ENCODE data around the gene GPAT2.
"Not testable (repeated sequence)": the region's sequence is repeated elsewhere in the genome, so short reads cannot be mapped to it uniquely, and the experiment has no call there.

GPAT2 gene

GRCh38 chr2:96054537-96054936 is 19.8 kb upstream of the GPAT2 start:
- not testable (repeated sequence) for H3K23ac ChIP-seq (ENCODE audit: low read length in 2 of 2); H4K8ac ChIP-seq (ENCODE audit: low read length); H3K36me3 ChIP-seq (ENCODE audit: control insufficient read depth in 1 of 2, insufficient read depth in 2 of 2, low read depth in 1 of 2, low read length in 2 of 2); H3K4ac ChIP-seq (ENCODE audit: low read depth in 1 of 2, low read length in 2 of 2); H3K27me3 ChIP-seq (ENCODE audit: control insufficient read depth in 1 of 2, insufficient read depth in 1 of 2, low read length in 2 of 2); DNase-seq; H3K18ac ChIP-seq (ENCODE audit: low read depth in 1 of 2, low read length in 2 of 2); H3K79me1 ChIP-seq (replicated peaks; ENCODE audit: low read length, poor library complexity, severe bottlenecking); H2BK15ac ChIP-seq (ENCODE audit: low read depth, poor library complexity, severe bottlenecking); H3K14ac ChIP-seq (ENCODE audit: low read length in 2 of 2); H2AFZ ChIP-seq (ENCODE audit: low read depth, low read length); H3K4me1 ChIP-seq (ENCODE audit: control insufficient read depth, insufficient read depth, low read depth, low read length); H2BK12ac ChIP-seq (ENCODE audit: low read length in 2 of 2); H3K27ac ChIP-seq (ENCODE audit: low read length, poor library complexity, severe bottlenecking); H2AK5ac ChIP-seq (ENCODE audit: low read length, severe bottlenecking); H2BK5ac ChIP-seq (ENCODE audit: low read depth, low read length, poor library complexity, severe bottlenecking); H3K9me3 ChIP-seq (ENCODE audit: control insufficient read depth, low read length); H3K9ac ChIP-seq (ENCODE audit: low read length); H3K4me2 ChIP-seq (ENCODE audit: low read length, poor library complexity, severe bottlenecking); H4K91ac ChIP-seq (ENCODE audit: low read length); H2BK120ac ChIP-seq (ENCODE audit: low read depth, low read length); H3K4me3 ChIP-seq (ENCODE audit: insufficient read depth in 1 of 2, low read depth in 1 of 2, low read length in 2 of 2)
- WGBS: 89% methylated on average over 3 of the region's 7 CpGs

- not testable (repeated sequence) for DNase-seq; H2BK5ac ChIP-seq (ENCODE audit: low read depth, low read length, poor library complexity, severe bottlenecking); H2BK12ac ChIP-seq (ENCODE audit: low read length in 2 of 2); H3K27me3 ChIP-seq (ENCODE audit: control insufficient read depth in 1 of 2, insufficient read depth in 1 of 2, low read length in 2 of 2); H2BK15ac ChIP-seq (ENCODE audit: low read depth, poor library complexity, severe bottlenecking); H4K8ac ChIP-seq (ENCODE audit: low read length); H2BK120ac ChIP-seq (ENCODE audit: low read depth, low read length); H3K4me2 ChIP-seq (ENCODE audit: low read length, poor library complexity, severe bottlenecking); H3K4me1 ChIP-seq (ENCODE audit: control insufficient read depth, insufficient read depth, low read depth, low read length); H3K36me3 ChIP-seq (ENCODE audit: control insufficient read depth in 1 of 2, insufficient read depth in 2 of 2, low read depth in 1 of 2, low read length in 2 of 2); H2AFZ ChIP-seq (ENCODE audit: low read depth, low read length); H3K18ac ChIP-seq (ENCODE audit: low read depth in 1 of 2, low read length in 2 of 2); H3K23ac ChIP-seq (ENCODE audit: low read length in 2 of 2); H3K27ac ChIP-seq (ENCODE audit: low read length, poor library complexity, severe bottlenecking); H2AK5ac ChIP-seq (ENCODE audit: low read length, severe bottlenecking); H3K9ac ChIP-seq (ENCODE audit: low read length); H3K14ac ChIP-seq (ENCODE audit: low read length in 2 of 2); H3K4me3 ChIP-seq (ENCODE audit: insufficient read depth in 1 of 2, low read depth in 1 of 2, low read length in 2 of 2); H3K9me3 ChIP-seq (ENCODE audit: control insufficient read depth, low read length); H4K91ac ChIP-seq (ENCODE audit: low read length); H3K4ac ChIP-seq (ENCODE audit: low read depth in 1 of 2, low read length in 2 of 2); H3K79me1 ChIP-seq (replicated peaks; ENCODE audit: low read length, poor library complexity, severe bottlenecking)
- 95% methylated on average over 6 of the region's 7 CpGs for WGBS
These were observed 18.7 kb upstream of the GPAT2 start for GRCh38 chr2:96053385-96053784.

DNA sequence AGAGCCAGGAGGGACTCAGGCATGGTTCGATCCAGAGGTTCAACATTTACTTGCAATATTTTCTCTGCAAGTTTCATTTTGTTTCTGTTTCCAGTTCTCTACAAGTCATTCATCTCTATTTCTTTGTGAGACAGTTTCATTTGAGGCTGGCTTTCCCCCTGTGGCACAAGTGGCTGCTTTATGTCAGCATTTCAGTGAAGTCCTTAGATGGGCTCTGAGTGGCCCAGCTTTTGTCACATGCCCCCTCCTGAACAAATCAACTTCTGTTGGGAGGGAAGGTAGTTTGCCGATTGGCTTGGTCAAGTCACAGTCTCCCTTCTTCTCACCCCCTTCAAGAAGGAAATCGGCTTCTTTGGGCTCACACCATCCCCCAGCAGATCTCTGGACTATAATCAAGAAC is 17.9 kb upstream of the GPAT2 start:
- not testable (repeated sequence) for H3K36me3 ChIP-seq (ENCODE audit: control insufficient read depth in 1 of 2, insufficient read depth in 2 of 2, low read depth in 1 of 2, low read length in 2 of 2); H2BK5ac ChIP-seq (ENCODE audit: low read depth, low read length, poor library complexity, severe bottlenecking); H3K23ac ChIP-seq (ENCODE audit: low read length in 2 of 2); H3K27me3 ChIP-seq (ENCODE audit: control insufficient read depth in 1 of 2, insufficient read depth in 1 of 2, low read length in 2 of 2); H3K4me3 ChIP-seq (ENCODE audit: insufficient read depth in 1 of 2, low read depth in 1 of 2, low read length in 2 of 2); H2BK12ac ChIP-seq (ENCODE audit: low read length in 2 of 2); H4K91ac ChIP-seq (ENCODE audit: low read length); H3K4me2 ChIP-seq (ENCODE audit: low read length, poor library complexity, severe bottlenecking); H3K9ac ChIP-seq (ENCODE audit: low read length); DNase-seq; H3K4ac ChIP-seq (ENCODE audit: low read depth in 1 of 2, low read length in 2 of 2); H2BK15ac ChIP-seq (ENCODE audit: low read depth, poor library complexity, severe bottlenecking); H3K79me1 ChIP-seq (replicated peaks; ENCODE audit: low read length, poor library complexity, severe bottlenecking); H3K9me3 ChIP-seq (ENCODE audit: control insufficient read depth, low read length); H2BK120ac ChIP-seq (ENCODE audit: low read depth, low read length); H3K4me1 ChIP-seq (ENCODE audit: control insufficient read depth, insufficient read depth, low read depth, low read length); H2AK5ac ChIP-seq (ENCODE audit: low read length, severe bottlenecking); H2AFZ ChIP-seq (ENCODE audit: low read depth, low read length); H3K14ac ChIP-seq (ENCODE audit: low read length in 2 of 2); H4K8ac ChIP-seq (ENCODE audit: low read length); H3K27ac ChIP-seq (ENCODE audit: low read length, poor library complexity, severe bottlenecking); H3K18ac ChIP-seq (ENCODE audit: low read depth in 1 of 2, low read length in 2 of 2)
- 100% methylated on average over 1 of the region's 3 CpGs for WGBS

DNA sequence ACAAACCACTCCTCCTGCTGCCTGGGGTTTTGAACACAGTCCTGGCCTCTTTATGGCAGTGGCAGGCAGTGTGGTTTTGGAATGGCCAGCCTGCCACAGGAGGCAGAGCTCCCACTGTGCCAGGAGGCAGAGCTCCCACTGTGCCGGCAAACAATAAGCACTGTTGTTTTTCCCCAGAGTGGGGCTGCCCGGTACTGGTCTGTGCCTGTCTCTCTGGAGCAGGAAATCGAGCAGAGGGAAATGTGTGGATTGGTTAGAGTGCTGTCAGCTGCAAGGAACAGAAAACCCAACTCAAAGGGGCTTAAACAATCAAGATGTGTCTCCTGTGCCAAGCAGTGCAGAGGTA is 15.2 kb upstream of the GPAT2 start:
- not testable (repeated sequence) for H3K18ac ChIP-seq (ENCODE audit: low read depth in 1 of 2, low read length in 2 of 2); H2BK120ac ChIP-seq (ENCODE audit: low read depth, low read length); H3K4ac ChIP-seq (ENCODE audit: low read depth in 1 of 2, low read length in 2 of 2); H2BK5ac ChIP-seq (ENCODE audit: low read depth, low read length, poor library complexity, severe bottlenecking); H3K27me3 ChIP-seq (ENCODE audit: control insufficient read depth in 1 of 2, insufficient read depth in 1 of 2, low read length in 2 of 2); H3K79me1 ChIP-seq (replicated peaks; ENCODE audit: low read length, poor library complexity, severe bottlenecking); H2BK12ac ChIP-seq (ENCODE audit: low read length in 2 of 2); H3K23ac ChIP-seq (ENCODE audit: low read length in 2 of 2); H4K91ac ChIP-seq (ENCODE audit: low read length); H3K4me3 ChIP-seq (ENCODE audit: insufficient read depth in 1 of 2, low read depth in 1 of 2, low read length in 2 of 2); H2AK5ac ChIP-seq (ENCODE audit: low read length, severe bottlenecking); H3K4me2 ChIP-seq (ENCODE audit: low read length, poor library complexity, severe bottlenecking); H4K8ac ChIP-seq (ENCODE audit: low read length); H3K4me1 ChIP-seq (ENCODE audit: control insufficient read depth, insufficient read depth, low read depth, low read length); H3K27ac ChIP-seq (ENCODE audit: low read length, poor library complexity, severe bottlenecking); H3K14ac ChIP-seq (ENCODE audit: low read length in 2 of 2); DNase-seq; H2BK15ac ChIP-seq (ENCODE audit: low read depth, poor library complexity, severe bottlenecking); H3K9me3 ChIP-seq (ENCODE audit: control insufficient read depth, low read length); H2AFZ ChIP-seq (ENCODE audit: low read depth, low read length); H3K9ac ChIP-seq (ENCODE audit: low read length); H3K36me3 ChIP-seq (ENCODE audit: control insufficient read depth in 1 of 2, insufficient read depth in 2 of 2, low read depth in 1 of 2, low read length in 2 of 2)
- no CpG with 5 or more reads among the region's 3 CpGs for WGBS
